Neuron (in vitro differentiated cells): ENCODE measurements around the gene VSIG2.
A peak's percentile ranks its signal among the peaks of the same experiment; 100 is the strongest.

Experiments
- H2AFZ ChIP-seq: one replicate; pipeline ENCODE4 v1.6.1; 2013; ENCODE audit warnings: low read depth, mild to moderate bottlenecking, inconsistent platforms, low read length, moderate library complexity
- H3K27me3 ChIP-seq: one replicate; pipeline ENCODE4 v1.6.1; 2013; ENCODE audit warnings: low read length; ENCODE audit not compliant: insufficient read depth
- H3K36me3 ChIP-seq: one replicate; pipeline ENCODE4 v1.6.1; 2013; ENCODE audit warnings: low read length; ENCODE audit not compliant: insufficient read depth
- H3K4me1 ChIP-seq: one replicate; pipeline ENCODE4 v1.6.1; 2013; ENCODE audit warnings: low read length; ENCODE audit not compliant: insufficient read depth
- H3K4me3 ChIP-seq: 2 replicates; pipeline ENCODE4 v1.5.1; 2013; ENCODE audit warnings: mild to moderate bottlenecking, low read length, moderate library complexity
- H3K9me3 ChIP-seq: one replicate; pipeline ENCODE4 v1.6.1; 2013; ENCODE audit warnings: low read length

Gene VSIG2

GRCh38 chr11:124738713-124739478 lies 13.2 kb downstream of the VSIG2 start:
- Histone ChIP-seq H3K27me3 (peaks cover 10% of the 10 kb centered on the region), H3K4me3 (peak overlapping the region; percentile 65)

DNA sequence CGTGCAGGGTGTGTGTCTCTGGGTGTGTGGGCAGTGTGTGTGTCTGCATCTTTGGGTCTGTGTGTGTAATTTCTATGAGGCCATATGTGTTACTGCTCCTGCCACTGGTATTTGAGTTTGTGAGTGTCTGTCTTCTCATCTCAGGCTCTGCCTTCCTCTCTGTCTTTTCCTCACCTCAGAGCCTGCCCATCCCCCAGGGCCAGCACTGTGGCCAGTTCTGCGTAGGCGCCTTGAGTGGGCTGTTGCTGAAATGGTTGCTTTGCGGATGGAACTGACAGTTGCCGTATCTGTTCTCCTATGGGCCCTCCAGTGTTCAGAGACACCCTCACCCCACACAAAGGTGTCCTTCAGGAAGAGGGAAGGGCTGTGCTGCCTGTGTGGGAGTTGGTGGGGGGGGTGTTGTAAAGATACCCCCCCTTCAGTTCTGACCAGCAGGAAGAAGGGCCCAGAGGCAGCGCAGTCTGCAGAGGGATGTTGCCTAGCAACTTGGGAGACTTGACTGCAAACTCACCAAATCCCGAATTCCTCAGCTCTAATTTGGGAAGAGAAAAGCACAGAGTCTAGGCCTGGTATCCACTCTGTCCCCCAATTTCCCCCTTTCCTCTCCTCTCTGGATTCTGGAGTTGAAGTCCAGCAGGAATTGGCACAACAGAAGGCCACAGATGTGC lies 14.3 kb downstream of the VSIG2 start:
- Histone ChIP-seq H2AFZ (peak overlapping the region; percentile 32), H3K4me1 (peaks cover 26% of the 10 kb centered on the region), H3K27me3 (peaks cover 12% of the 10 kb centered on the region), H3K4me3 (no peak overlapping the region), H3K36me3 (no peaks in the 10 kb centered on the region), H3K9me3 (no peaks in the 10 kb centered on the region)

More at GRCh38 chr11:124738713-124739478, 13.2 kb downstream of the VSIG2 start:
- H2AFZ ChIP-seq = peak overlapping the region; percentile 77
- no peaks in the 10 kb centered on the region for H3K36me3 ChIP-seq
- H3K4me1 ChIP-seq = peaks cover 26% of the 10 kb centered on the region
- no peaks in the 10 kb centered on the region for H3K9me3 ChIP-seq

DNA sequence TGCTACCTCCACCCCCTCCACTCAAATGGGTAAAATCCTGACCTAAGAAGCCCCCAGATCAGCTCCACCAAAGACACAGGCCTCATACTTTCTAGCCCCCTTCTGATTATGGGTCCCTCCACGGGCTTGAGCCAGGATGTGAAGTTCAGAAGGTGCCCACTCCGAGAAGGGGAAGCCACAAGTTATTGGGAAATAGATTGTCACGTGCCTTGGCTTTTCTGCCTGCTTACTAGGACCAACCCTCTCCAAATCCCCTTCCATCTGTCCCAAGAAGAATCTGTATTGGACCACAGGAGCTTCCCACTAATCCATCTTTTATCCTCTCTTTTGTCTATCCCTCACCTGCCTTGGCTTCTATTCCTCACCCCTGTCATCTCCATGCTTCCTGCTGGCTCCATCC lies 15.3 kb downstream of the VSIG2 start:
- H3K4me3 ChIP-seq = no peak overlapping the region
- H2AFZ ChIP-seq = no peak overlapping the region
- no peaks in the 10 kb centered on the region for H3K9me3 ChIP-seq
- H3K4me1 ChIP-seq = peaks cover 26% of the 10 kb centered on the region
- H3K36me3 ChIP-seq = no peaks in the 10 kb centered on the region
- peaks cover 12% of the 10 kb centered on the region for H3K27me3 ChIP-seq

DNA sequence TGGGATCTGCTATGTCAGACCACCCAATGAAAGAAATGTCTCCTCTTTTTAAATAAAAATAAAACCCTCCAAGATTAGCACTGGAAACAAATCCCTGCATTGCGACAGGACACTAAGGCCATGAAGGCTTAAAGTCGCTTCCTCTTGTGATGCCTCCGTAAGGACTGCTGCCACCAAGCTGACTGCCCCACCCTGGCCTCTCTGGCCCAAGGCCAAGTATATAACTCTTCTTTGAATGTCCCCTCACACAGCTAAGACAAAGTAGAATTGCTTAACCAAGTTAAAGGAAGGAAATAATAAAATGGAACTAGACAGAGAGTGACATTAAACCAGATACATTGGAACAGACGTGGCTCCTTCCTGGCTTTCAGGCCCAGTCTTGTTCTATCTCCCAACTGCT lies 19.8 kb downstream of the VSIG2 start:
- no peak overlapping the region for H3K4me3 ChIP-seq
- H3K36me3 ChIP-seq = no peaks in the 10 kb centered on the region
- no peak overlapping the region for H2AFZ ChIP-seq
- H3K4me1 ChIP-seq = peaks cover 8% of the 10 kb centered on the region
- H3K9me3 ChIP-seq = no peaks in the 10 kb centered on the region
- peaks cover 12% of the 10 kb centered on the region for H3K27me3 ChIP-seq

DNA sequence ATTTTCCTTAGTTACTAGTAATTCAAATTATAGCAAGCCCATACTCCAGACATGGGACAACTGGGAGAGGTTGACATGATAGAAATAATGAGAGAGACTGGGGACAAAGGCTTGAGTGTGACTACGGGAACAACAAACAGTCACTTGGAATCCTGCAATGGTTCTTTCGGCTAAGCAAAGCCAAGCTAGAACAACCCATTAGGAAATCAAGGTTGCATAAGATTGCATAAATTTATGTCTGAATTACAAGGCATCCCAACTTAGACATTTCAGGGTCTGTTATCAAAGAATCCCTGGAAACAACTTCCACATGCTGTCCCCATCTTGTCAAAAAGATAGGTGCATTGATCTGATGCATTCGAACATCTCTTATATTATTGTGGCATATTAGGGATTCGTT lies 22.5 kb downstream of the VSIG2 start:
- Histone ChIP-seq H2AFZ (no peak overlapping the region), H3K36me3 (no peaks in the 10 kb centered on the region), H3K4me1 (peaks cover 24% of the 10 kb centered on the region), H3K9me3 (no peaks in the 10 kb centered on the region), H3K27me3 (peaks cover 6% of the 10 kb centered on the region), H3K4me3 (no peak overlapping the region)

DNA sequence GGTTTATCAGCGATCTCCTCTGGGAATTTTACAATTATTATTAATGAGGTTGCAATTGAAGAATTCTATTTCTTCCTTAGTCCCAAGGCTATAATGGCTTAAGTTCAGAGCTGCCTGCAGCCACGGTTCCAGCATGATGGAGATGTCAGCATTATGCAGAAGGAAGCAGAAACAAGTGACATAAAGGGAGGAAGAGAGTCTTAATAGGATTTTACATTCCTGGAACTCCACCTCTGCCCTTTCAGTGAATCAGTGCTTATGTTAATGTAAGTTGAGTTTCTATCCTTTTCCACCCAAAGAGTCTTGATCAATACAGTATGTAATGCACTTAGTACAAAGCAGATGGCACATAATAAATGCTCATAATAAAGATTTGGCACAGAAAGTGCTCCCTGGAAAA lies 23.9 kb downstream of the VSIG2 start:
- Histone ChIP-seq H3K4me1 (peaks cover 26% of the 10 kb centered on the region), H3K27me3 (no peaks in the 10 kb centered on the region), H3K36me3 (no peaks in the 10 kb centered on the region), H2AFZ (no peak overlapping the region), H3K4me3 (no peak overlapping the region), H3K9me3 (no peaks in the 10 kb centered on the region)

DNA sequence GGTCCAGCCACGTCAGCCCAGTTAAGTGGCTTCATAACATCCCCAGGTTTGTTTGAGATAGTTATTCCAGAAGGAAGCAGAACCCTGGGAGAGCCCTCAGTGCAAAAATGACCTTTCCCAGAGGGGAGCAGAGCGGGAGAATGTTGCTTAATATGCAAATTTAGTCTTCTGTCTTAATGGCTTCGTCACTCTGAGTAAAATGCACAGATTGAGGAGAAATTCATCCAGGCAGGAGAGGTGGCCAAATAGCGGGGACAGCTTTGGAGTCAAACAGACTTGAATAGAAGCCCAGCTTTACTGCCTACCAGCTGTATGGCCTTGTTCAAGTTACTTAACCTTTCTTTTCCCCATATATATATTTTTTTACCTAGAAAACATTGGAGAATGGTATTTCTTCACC lies 24.6 kb downstream of the VSIG2 start:
- H3K36me3 ChIP-seq = no peaks in the 10 kb centered on the region
- H3K9me3 ChIP-seq = no peaks in the 10 kb centered on the region
- no peak overlapping the region for H3K4me3 ChIP-seq
- H3K27me3 ChIP-seq = no peaks in the 10 kb centered on the region
- H3K4me1 ChIP-seq = peaks cover 26% of the 10 kb centered on the region
- no peak overlapping the region for H2AFZ ChIP-seq

DNA sequence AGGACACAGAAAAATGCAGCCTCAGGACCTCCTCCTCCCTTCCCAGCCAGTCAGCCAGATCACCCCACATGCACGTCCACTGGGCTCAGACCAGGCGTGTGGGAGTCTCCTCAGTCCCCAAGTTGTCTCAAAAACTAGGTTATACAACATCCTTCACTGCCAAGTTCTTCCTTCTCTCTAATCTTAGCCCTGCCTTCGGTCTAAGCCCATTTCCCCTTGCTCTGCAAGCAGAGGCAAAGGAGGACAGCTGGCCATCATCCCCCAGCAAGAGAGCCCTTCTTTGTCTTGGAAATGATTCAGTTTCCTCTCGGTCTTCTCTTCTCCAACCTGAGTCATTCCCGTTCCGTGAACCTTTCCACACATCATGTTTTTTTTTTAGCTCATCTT lies 26.3 kb downstream of the VSIG2 start:
- Histone ChIP-seq H2AFZ (peak overlapping the region; percentile 29), H3K27me3 (peaks cover 1% of the 10 kb centered on the region), H3K4me3 (no peak overlapping the region), H3K4me1 (peaks cover 26% of the 10 kb centered on the region), H3K9me3 (no peaks in the 10 kb centered on the region), H3K36me3 (no peaks in the 10 kb centered on the region)

- H3K4me1 ChIP-seq = peaks cover 26% of the 10 kb centered on the region
- peak overlapping the region; percentile 29 for H2AFZ ChIP-seq
- H3K9me3 ChIP-seq = no peaks in the 10 kb centered on the region
- peaks cover 4% of the 10 kb centered on the region for H3K27me3 ChIP-seq
- no peak overlapping the region for H3K4me3 ChIP-seq
- H3K36me3 ChIP-seq = no peaks in the 10 kb centered on the region
These were observed 26.9 kb downstream of the VSIG2 start for GRCh38 chr11:124724979-124725718.

DNA sequence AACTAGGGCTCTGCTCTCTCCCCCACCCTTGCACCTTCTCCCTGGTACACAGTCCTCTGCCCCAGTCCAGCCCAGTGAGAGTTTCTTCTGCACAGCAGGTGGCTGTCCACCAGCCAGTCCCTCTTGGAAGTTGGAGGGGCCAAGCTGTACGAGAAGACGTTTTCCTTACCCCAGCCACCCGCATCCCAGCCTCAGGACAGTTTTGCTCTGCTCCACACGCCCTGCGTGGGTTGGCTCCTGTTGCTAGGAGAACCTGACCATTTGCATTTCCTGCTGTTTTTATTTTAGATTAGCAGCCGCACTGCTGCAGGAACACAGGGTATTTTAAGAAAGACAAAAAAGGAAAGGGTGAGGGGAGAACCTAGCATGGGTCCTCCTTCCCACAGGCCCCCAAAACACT lies 29.9 kb downstream of the VSIG2 start:
- Histone ChIP-seq H3K27me3 (peaks cover 19% of the 10 kb centered on the region), H3K4me1 (peaks cover 29% of the 10 kb centered on the region)

DNA sequence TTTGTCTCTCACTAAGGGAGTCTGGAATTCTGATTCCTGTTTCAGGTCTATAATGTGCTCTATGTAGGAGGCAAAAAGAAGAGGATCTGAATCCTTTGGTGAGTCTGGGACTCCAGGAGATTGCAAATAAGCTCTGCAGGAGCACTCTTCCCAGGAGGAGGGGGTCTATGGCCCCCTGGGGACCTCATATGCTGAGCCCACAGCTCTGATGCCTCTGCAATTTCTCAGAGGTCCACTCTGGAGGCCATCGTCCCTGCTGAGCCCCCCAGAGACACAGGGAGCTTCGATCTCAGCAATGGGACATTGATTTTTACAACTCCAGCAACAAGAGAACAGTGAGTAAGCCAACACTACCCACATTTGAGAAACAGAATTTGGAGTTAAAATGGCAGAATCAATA lies 32.5 kb downstream of the VSIG2 start:
- no peaks in the 10 kb centered on the region for H3K36me3 ChIP-seq
- H3K4me1 ChIP-seq = peaks cover 14% of the 10 kb centered on the region
- no peaks in the 10 kb centered on the region for H3K9me3 ChIP-seq
- peaks cover 29% of the 10 kb centered on the region for H3K27me3 ChIP-seq
- no peak overlapping the region for H3K4me3 ChIP-seq
- no peak overlapping the region for H2AFZ ChIP-seq

More for the DNA sequence above, 29.9 kb downstream of the VSIG2 start:
- Histone ChIP-seq H2AFZ (no peak overlapping the region), H3K4me3 (no peak overlapping the region), H3K36me3 (no peaks in the 10 kb centered on the region), H3K9me3 (no peaks in the 10 kb centered on the region)

DNA sequence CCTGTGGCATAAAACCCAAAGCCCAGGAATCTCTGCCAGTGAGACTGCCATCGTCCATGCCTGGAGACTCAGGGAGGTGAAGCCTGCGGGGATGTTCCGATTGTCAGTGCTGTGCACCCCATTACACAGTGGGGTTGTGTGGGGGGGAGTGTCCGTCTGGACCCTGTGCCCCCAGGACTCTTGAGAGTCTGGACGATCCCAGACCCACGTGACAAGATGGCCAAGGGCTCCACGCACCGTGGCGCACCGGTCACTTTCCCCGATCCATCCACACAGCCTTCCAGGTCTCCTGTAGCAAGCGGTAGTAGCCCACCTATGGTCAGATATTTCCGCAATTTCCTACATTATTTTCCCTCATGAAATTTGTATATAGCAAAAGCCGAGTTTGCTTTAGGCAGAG lies 33.3 kb downstream of the VSIG2 start:
- Histone ChIP-seq H3K4me3 (peak overlapping the region; percentile 50), H3K9me3 (no peaks in the 10 kb centered on the region), H3K36me3 (no peaks in the 10 kb centered on the region), H3K4me1 (peaks cover 12% of the 10 kb centered on the region), H3K27me3 (peaks cover 29% of the 10 kb centered on the region), H2AFZ (peak overlapping the region; percentile 92)
